Aorta (tissue), 5 donors: Measurements from ENCODE around the gene MLXIPL. TPM values are rescaled to one million over a fixed set of nuclear protein-coding genes. Genes with fewer than 3 reads are reported as not detected.
A peak's percentile ranks its signal among the peaks of the same experiment; 100 is the strongest.

ENCODE experiments used
- ATAC-seq: fragments of 200-7000 bp; cut with Tn5 transposase; one replicate; pipeline ENCODE4 v1.9.1; 2022; ENCODE audit warnings: moderate library complexity; ENCODE audit not compliant: low FRiP score
- DNase-seq, 2 donors: peaks; one replicate each; pipeline ENCODE4 v3.0.0-alpha.2; 2020
- H3K27ac ChIP-seq, 2 donors: one replicate each; pipeline ENCODE4 v1.5.1; 2013; ENCODE audit warnings: low read length in 2 of 2, mild to moderate bottlenecking in 2 of 2, moderate library complexity in 2 of 2, control low read depth in 1 of 2, inconsistent platforms in 1 of 2, low read depth in 1 of 2
- H3K27me3 ChIP-seq, 2 donors: one replicate each; pipeline ENCODE4 v1.6.1; 2013; ENCODE audit warnings: control low read depth in 1 of 2, low read length in 1 of 2, mild to moderate bottlenecking in 1 of 2, moderate library complexity in 1 of 2; ENCODE audit not compliant: insufficient read depth in 2 of 2, control insufficient read depth in 1 of 2
- H3K36me3 ChIP-seq, 2 donors: one replicate each; pipeline ENCODE4 v1.6.1; 2013; ENCODE audit warnings: control low read depth in 1 of 2, low read length in 1 of 2, mild to moderate bottlenecking in 1 of 2; ENCODE audit not compliant: insufficient read depth in 2 of 2, control insufficient read depth in 1 of 2
- H3K4me1 ChIP-seq, 2 donors: one replicate each; pipeline ENCODE4 v1.6.1; 2013; ENCODE audit warnings: low read length in 2 of 2, control low read depth in 1 of 2, mild to moderate bottlenecking in 1 of 2, moderate library complexity in 1 of 2; ENCODE audit not compliant: insufficient read depth in 2 of 2, control insufficient read depth in 1 of 2
- H3K4me3 ChIP-seq, 2 donors: one replicate each; pipeline ENCODE4 v1.5.1; 2013; ENCODE audit warnings: low read length in 2 of 2, control low read depth in 1 of 2, mild to moderate bottlenecking in 1 of 2
- H3K9me3 ChIP-seq: one replicate; pipeline ENCODE4 v1.6.1; 2013; ENCODE audit warnings: mild to moderate bottlenecking, low read length; ENCODE audit not compliant: control insufficient read depth
- WGBS, 2 donors: extraction: QIAGEN DNeasy Blood & Tissue Kit; methylation state at CpG; one replicate each; pipeline ENCODE4 v1.1.7; 2013; 5-methylcytosine and 5-hydroxymethylcytosine counted together
- intact Hi-C, 2 donors: fragments of 100-400 bp; cut with DNase I; formaldehyde crosslinking; loops; one replicate each; pipeline versions ENCODE4 v1.14.2 to v1.15.0; 2022
- polyA plus RNA-seq, 2 donors: library from polyadenylated mRNA; stranded (reverse); fragments of 200-250 nt; gene quantifications; one replicate each; pipeline ENCODE4 v1.2.3, GENCODE V29; 2013
- total RNA-seq, 2 donors: library from RNA; stranded (reverse); fragmentation: NEBNext Ultra II Directional; extraction: Animal tissue kit (Norgen Biotek cat#: 25700); gene quantifications; one replicate each; pipeline ENCODE4 v1.2.1, GENCODE V29; 2021
- donor health status: healthy with polysubstance abuse.
- donor health status: Bipolar disorder and iron deficiency.
- donor health status: DM: no; HTN: no; CAD: no.
- donor health status: DM: no; HTN: no; CAD: no.
- donor health status: DM: yes; HTN: yes; CAD: no.

Gene MLXIPL
- total and polyA plus RNA-seq, 4 donors: 0.23 to 13.5 (median 3.3) TPM

GRCh38 chr7:73635428-73636200 is 11.3 kb upstream of the MLXIPL start:
- DNase-seq: no peak
- no peak overlapping the region for H3K27ac ChIP-seq
- H3K9me3 ChIP-seq: no peaks in the 10 kb centered on the region
- no peak for ATAC-seq
- H3K4me3 ChIP-seq: no peak overlapping the region
- H3K27me3 ChIP-seq: no peaks in the 10 kb centered on the region
- intact Hi-C loops: no loop called here
- H3K4me1 ChIP-seq: no peaks in the 10 kb centered on the region
- 83 to 87% methylated on average over 8 of the region's 8 CpGs for WGBS, 2 donors
- no peaks in the 10 kb centered on the region for H3K36me3 ChIP-seq

GRCh38 chr7:73633844-73634243 is 9.5 kb upstream of the MLXIPL start:
- 67 to 74% methylated on average over 8 of the region's 8 CpGs for WGBS, 2 donors
- Histone ChIP-seq H3K4me3 (no peak overlapping the region), H3K27ac (no peak overlapping the region), H3K9me3 (no peaks in the 10 kb centered on the region), H3K36me3 (no peaks in the 10 kb centered on the region), H3K27me3 (no peaks in the 10 kb centered on the region), H3K4me1 (no peaks in the 10 kb centered on the region)
- intact Hi-C loops: no loop called here
- no peak for ATAC-seq
- no peak for DNase-seq

- H3K36me3 ChIP-seq: no peaks in the 10 kb centered on the region
- ATAC-seq (no peak), DNase-seq (no peak)
- intact Hi-C loops: no loop called here
- 81 to 94% methylated on average over 7 of the region's 7 CpGs for WGBS, 2 donors
- no peak overlapping the region for H3K27ac ChIP-seq
- no peaks in the 10 kb centered on the region for H3K9me3 ChIP-seq
- no peaks in the 10 kb centered on the region for H3K27me3 ChIP-seq
- no peaks in the 10 kb centered on the region for H3K4me1 ChIP-seq
- no peak overlapping the region for H3K4me3 ChIP-seq
Observed at GRCh38 chr7:73633323-73633722, 9.0 kb upstream of the MLXIPL start.

- 21 to 44% methylated on average over 1 of the region's 1 CpG for WGBS, 2 donors
- DNase-seq (no peak), ATAC-seq (no peak)
- no peaks in the 10 kb centered on the region for H3K27me3 ChIP-seq
- intact Hi-C loops: no loop called here
- no peaks in the 10 kb centered on the region for H3K36me3 ChIP-seq
- H3K4me3 ChIP-seq: no peak overlapping the region
- H3K4me1 ChIP-seq: no peaks in the 10 kb centered on the region
- no peak overlapping the region for H3K27ac ChIP-seq
- H3K9me3 ChIP-seq: no peaks in the 10 kb centered on the region
Observed at GRCh38 chr7:73631558-73631957, 7.2 kb upstream of the MLXIPL start.

- DNase-seq (no peak), ATAC-seq (no peak)
- Histone ChIP-seq H3K9me3 (no peaks in the 10 kb centered on the region), H3K4me3 (no peak overlapping the region), H3K36me3 (no peaks in the 10 kb centered on the region), H3K4me1 (no peaks in the 10 kb centered on the region), H3K27ac (no peak overlapping the region), H3K27me3 (no peaks in the 10 kb centered on the region)
- 81 to 82% methylated on average over 4 of the region's 4 CpGs for WGBS, 2 donors
- intact Hi-C loops: no loop called here
Observed at GRCh38 chr7:73628504-73628903, 4.2 kb upstream of the MLXIPL start.

GRCh38 chr7:73626814-73627213 is 2.5 kb upstream of the MLXIPL start:
- Histone ChIP-seq H3K4me1 (no peaks in the 10 kb centered on the region), H3K27me3 (no peaks in the 10 kb centered on the region), H3K36me3 (no peaks in the 10 kb centered on the region), H3K9me3 (no peaks in the 10 kb centered on the region), H3K27ac (no peak overlapping the region), H3K4me3 (no peak overlapping the region)
- 35% methylated on average over 3 of the region's 3 CpGs for WGBS, 2 donors
- DNase-seq: no peak
- ATAC-seq: no peak
- intact Hi-C loops: no loop called here

GRCh38 chr7:73625276-73625675 is 954 bp upstream of the MLXIPL start:
- ATAC-seq: no peak
- H3K4me1 ChIP-seq: no peaks in the 10 kb centered on the region
- intact Hi-C loops: no loop called here
- H3K27me3 ChIP-seq: no peaks in the 10 kb centered on the region
- WGBS, 2 donors: 94 to 95% methylated on average over 11 of the region's 11 CpGs
- H3K27ac ChIP-seq: no peak overlapping the region
- no peaks in the 10 kb centered on the region for H3K36me3 ChIP-seq
- no peak for DNase-seq
- H3K9me3 ChIP-seq: no peaks in the 10 kb centered on the region
- H3K4me3 ChIP-seq: no peak overlapping the region

GRCh38 chr7:73624669-73625001 is 313 bp upstream of the MLXIPL start:
- DNase-seq: no peak
- Histone ChIP-seq H3K27me3 (no peaks in the 10 kb centered on the region), H3K9me3 (no peaks in the 10 kb centered on the region), H3K4me1 (no peaks in the 10 kb centered on the region), H3K36me3 (no peaks in the 10 kb centered on the region), H3K27ac (no peak overlapping the region), H3K4me3 (no peak overlapping the region)
- 46 to 47% methylated on average over 9 of the region's 9 CpGs for WGBS, 2 donors
- ATAC-seq: no peak
- intact Hi-C loops: no loop called here

- WGBS, 2 donors: 5 to 6% methylated on average over 55 to 58 of the region's 58 CpGs
- Histone ChIP-seq H3K27ac (no peak overlapping the region), H3K4me1 (no peaks in the 10 kb centered on the region), H3K36me3 (no peaks in the 10 kb centered on the region), H3K9me3 (no peaks in the 10 kb centered on the region), H3K27me3 (no peaks in the 10 kb centered on the region), H3K4me3 (no peak overlapping the region)
- ATAC-seq (peak; percentile 62), DNase-seq (peak in 1 of 2 donors; percentile 86)
- intact Hi-C loops: no loop called here
Observed at GRCh38 chr7:73622909-73623797, 1.2 kb downstream of the MLXIPL start.
